HG02970 (cell line): ENCODE measurements around the gene MAML2.

Experiments
- ATAC-seq: cut with Tn5 transposase; IDR thresholded peaks from one replicate; pipeline ENCODE4 v1.9.1; 2021; ENCODE audit warnings: mild to moderate bottlenecking, moderate library complexity, moderate number of reproducible peaks; ENCODE audit not compliant: unreplicated experiment, low FRiP score

MAML2 gene

GRCh38 chr11:95943546-95943945 lies 399.4 kb downstream of the MAML2 start:
- ATAC-seq: no peak

GRCh38 chr11:95939091-95939490 lies 403.9 kb downstream of the MAML2 start:
- no peak for ATAC-seq

GRCh38 chr11:95937358-95937757 lies 405.6 kb downstream of the MAML2 start:
- no peak for ATAC-seq

GRCh38 chr11:95933594-95933993 lies 409.4 kb downstream of the MAML2 start:
- no peak for ATAC-seq

- no peak for ATAC-seq
These were observed 411.1 kb downstream of the MAML2 start for GRCh38 chr11:95931916-95932315.

- ATAC-seq: no peak
These were observed 412.0 kb downstream of the MAML2 start for GRCh38 chr11:95930948-95931347.

- ATAC-seq: no peak
These were observed 416.3 kb downstream of the MAML2 start for GRCh38 chr11:95926726-95927125.
